H1 (cell line): ENCODE results near the gene MORC3. TPM values are rescaled to one million over a fixed set of nuclear protein-coding genes. Genes with fewer than 3 reads are reported as not detected.

Experiments
- CTCF ChIA-PET: fragments of 300-600 bp; sonication (Branson Sonifier 250); formaldehyde crosslinking; loops from one replicate; lab custom pipeline; 2021; ENCODE audit not compliant: partially characterized antibody; lab: Charles Lee
- POLR2A ChIA-PET: fragments of 300-600 bp; sonication (Branson Sonifier 250); formaldehyde crosslinking; loops from one replicate; lab custom pipeline; 2021; ENCODE audit warnings: inconsistent platforms; ENCODE audit not compliant: partially characterized antibody; lab: Charles Lee
- DNase-seq, 2 experiments: peaks; one replicate each; pipeline versions ENCODE4 v3.0.0 to v3.0.0-alpha.2; 2010 to 2022; ENCODE audit warnings: low spot score in 2 of 2, low read depth in 1 of 2, mixed read lengths in 1 of 2
- FAIRE-seq: peaks from 2 replicates; lab custom pipeline; 2011; peaks lifted over from hg19 to GRCh38; lab: Jason Lieb, UNC
- H2AFZ ChIP-seq: 2 replicates; pipeline ENCODE4 v1.8.1; 2012; ENCODE audit warnings: low read length, inconsistent platforms
- H2AK5ac ChIP-seq: 2 replicates; pipeline ENCODE4 v1.6.1; 2013; ENCODE audit warnings: low read depth, low read length
- H2BK120ac ChIP-seq: replicated peaks from 2 replicates; pipeline ENCODE3; 2013; ENCODE audit warnings: low read depth, low read length, inconsistent platforms
- H2BK12ac ChIP-seq: 2 replicates; pipeline ENCODE4 v1.6.1; 2013; ENCODE audit warnings: low read depth, low read length
- H2BK15ac ChIP-seq: 2 replicates; pipeline ENCODE4 v1.6.1; 2013; ENCODE audit warnings: low read length
- H2BK20ac ChIP-seq: 2 replicates; pipeline ENCODE4 v1.6.1; 2013; ENCODE audit warnings: low read length
- H2BK5ac ChIP-seq: 2 replicates; pipeline ENCODE4 v1.6.1; 2013; ENCODE audit warnings: low read depth, low read length
- H3K14ac ChIP-seq: 2 replicates; pipeline ENCODE4 v1.6.1; 2013; ENCODE audit warnings: inconsistent platforms; ENCODE audit not compliant: insufficient read length
- H3K18ac ChIP-seq: 2 replicates; pipeline ENCODE4 v1.6.1; 2013; ENCODE audit warnings: low read length; ENCODE audit errors: extremely low read depth
- H3K23ac ChIP-seq: 2 replicates; pipeline ENCODE4 v1.6.1; 2013; ENCODE audit warnings: inconsistent platforms; ENCODE audit not compliant: insufficient read length
- H3K23me2 ChIP-seq: 2 replicates; pipeline ENCODE4 v1.6.1; 2013; ENCODE audit warnings: low read depth, low read length
- H3K27ac ChIP-seq: 2 replicates; pipeline ENCODE4 v1.6.1; 2011; ENCODE audit warnings: low read depth, low read length, inconsistent platforms
- H3K27me3 ChIP-seq, 4 experiments: replicated peaks in 1 of 4; 1 replicate in 1 of 4; 2 replicates in 3 of 4; pipeline versions ENCODE4 v1.6.1 to v1.8.1; 2011 to 2013; ENCODE audit warnings: low read length in 3 of 4, mild to moderate bottlenecking in 3 of 4, inconsistent platforms in 2 of 4, mixed read lengths in 2 of 4, moderate library complexity in 1 of 4; ENCODE audit not compliant: control insufficient read depth in 3 of 4, insufficient read depth in 3 of 4; ENCODE audit errors: extremely low read depth in 1 of 4
- H3K36me3 ChIP-seq, 4 experiments: 2 replicates each; pipeline versions ENCODE4 v1.6.1 to v1.8.1; 2011 to 2013; ENCODE audit warnings: mild to moderate bottlenecking in 4 of 4, low read length in 3 of 4, moderate library complexity in 2 of 4, control low read depth in 1 of 4, inconsistent platforms in 1 of 4; ENCODE audit not compliant: insufficient read depth in 4 of 4, control insufficient read depth in 2 of 4
- H3K4ac ChIP-seq: replicated peaks from 2 replicates; pipeline ENCODE3; 2013; ENCODE audit warnings: low read length, low read depth, mixed read lengths, inconsistent platforms; ENCODE audit not compliant: insufficient read length
- H3K4me1 ChIP-seq, 4 experiments: replicated peaks in 1 of 4; 1 replicate in 1 of 4; 2 replicates in 3 of 4; pipeline versions ENCODE4 v1.6.1 to v1.8.1; 2011 to 2013; ENCODE audit warnings: low read length in 3 of 4, inconsistent platforms in 2 of 4, mixed read lengths in 1 of 4; ENCODE audit not compliant: insufficient read depth in 4 of 4, control insufficient read depth in 3 of 4
- H3K4me2 ChIP-seq, 2 experiments: 2 replicates each; pipeline versions ENCODE4 v1.6.1 to v1.8.1; 2011 to 2013; ENCODE audit warnings: low read depth in 2 of 2, low read length in 2 of 2, control low read depth in 1 of 2, inconsistent platforms in 1 of 2, mild to moderate bottlenecking in 1 of 2; ENCODE audit not compliant: insufficient read depth in 1 of 2
- H3K4me3 ChIP-seq, 4 experiments: fragments of 200-600, 300-600 bp in 1 of 4; sonication (generic), shearing (Covaris generic), sonication (Bioruptor Twin) in 1 of 4; 2 replicates each; pipeline versions ENCODE4 v1.5.1 to v1.8.1; 2011 to 2016; ENCODE audit warnings: low read length in 4 of 4, low read depth in 3 of 4, control low read depth in 2 of 4, inconsistent platforms in 2 of 4, mild to moderate bottlenecking in 2 of 4, mixed read lengths in 1 of 4, moderate library complexity in 1 of 4; ENCODE audit not compliant: insufficient read depth in 2 of 4; ENCODE audit errors: extremely low read depth in 1 of 4
- H3K56ac ChIP-seq: replicated peaks from 2 replicates; pipeline ENCODE3; 2013; ENCODE audit warnings: low read depth, mild to moderate bottlenecking, mixed read lengths, low read length, inconsistent platforms; ENCODE audit not compliant: insufficient read length
- H3K79me1 ChIP-seq: 2 replicates; pipeline ENCODE4 v1.6.1; 2013; ENCODE audit warnings: low read depth, low read length, control low read depth
- H3K79me2 ChIP-seq, 2 experiments: 2 replicates each; pipeline versions ENCODE4 v1.6.1 to v1.8.1; 2012 to 2013; ENCODE audit warnings: low read length in 2 of 2, mild to moderate bottlenecking in 2 of 2, inconsistent platforms in 1 of 2; ENCODE audit not compliant: insufficient read depth in 2 of 2, control insufficient read depth in 1 of 2
- H3K9ac ChIP-seq, 4 experiments: replicated peaks in 1 of 4; 1 replicate in 1 of 4; 2 replicates in 3 of 4; pipeline versions ENCODE4 v1.6.1 to v1.8.1; 2011 to 2013; ENCODE audit warnings: low read depth in 3 of 4, low read length in 3 of 4, control low read depth in 2 of 4, mild to moderate bottlenecking in 2 of 4, moderate library complexity in 2 of 4, inconsistent platforms in 1 of 4; ENCODE audit errors: extremely low read depth in 1 of 4
- H3K9me3 ChIP-seq, 2 experiments: 2 replicates each; pipeline versions ENCODE4 v1.6.1 to v1.8.1; 2012 to 2013; ENCODE audit warnings: mild to moderate bottlenecking in 2 of 2, moderate library complexity in 2 of 2, control low read depth in 1 of 2, inconsistent platforms in 1 of 2, low read depth in 1 of 2, low read length in 1 of 2, mixed read lengths in 1 of 2; ENCODE audit not compliant: insufficient read depth in 2 of 2
- H4K20me1 ChIP-seq, 2 experiments: replicated peaks in 1 of 2; 2 replicates each; pipeline versions ENCODE3 to v1.8.1; 2011 to 2013; ENCODE audit warnings: inconsistent platforms in 2 of 2, low read length in 2 of 2, mild to moderate bottlenecking in 1 of 2; ENCODE audit not compliant: insufficient read depth in 2 of 2, control insufficient read depth in 1 of 2
- H4K5ac ChIP-seq: 2 replicates; pipeline ENCODE4 v1.6.1; 2013; ENCODE audit warnings: low read length, low read depth, mixed read lengths, inconsistent platforms; ENCODE audit not compliant: insufficient read length
- H4K8ac ChIP-seq: 2 replicates; pipeline ENCODE4 v1.8.0; 2013; ENCODE audit warnings: mild to moderate bottlenecking, moderate library complexity, low read length, inconsistent platforms; ENCODE audit not compliant: insufficient read depth; ENCODE audit errors: extremely low read depth
- H4K91ac ChIP-seq: replicated peaks from 2 replicates; pipeline ENCODE3; 2013; ENCODE audit warnings: low read length, mixed read lengths, inconsistent platforms; ENCODE audit not compliant: insufficient read length
- PHF8 ChIP-seq: fragments of 200-600 bp; sonication (generic); conservative IDR thresholded peaks from 2 replicates; pipeline ENCODE4 v1.7.1; 2012; ENCODE audit warnings: low read depth, mild to moderate bottlenecking, inconsistent platforms, low read length, moderate library complexity
- POU5F1 ChIP-seq: IDR thresholded peaks from 2 replicates; pipeline ENCODE4 v1.6.1; 2011; ENCODE audit warnings: low read depth, mild to moderate bottlenecking, low read length, moderate library complexity
- WGBS, 2 experiments: shearing (Covaris generic) in 1 of 2; methylation state at CpG; one replicate each; pipeline versions ENCODE4 v1.1.6 to v1.1.7; 2013 to 2015; ENCODE audit warnings: low lambda C conversion rate in 2 of 2, mixed read lengths in 2 of 2, inconsistent platforms in 1 of 2, low coverage in 1 of 2, missing lambda C conversion rate in 1 of 2; ENCODE audit not compliant: insufficient replicate concordance in 2 of 2, insufficient coverage in 1 of 2, insufficient read length in 1 of 2; ENCODE audit errors: extremely low coverage in 1 of 2, missing lambda C conversion rate in 1 of 2; 5-methylcytosine and 5-hydroxymethylcytosine counted together
- polyA plus RNA-seq, 7 experiments: library from polyadenylated mRNA; depleted of rRNA in 3 of 7; stranded (reverse) in 5 of 7; unstranded in 2 of 7; fragments of >200 nt in 5 of 7; fragments of 200-250 nt in 2 of 7; gene quantifications; 1 replicate in 5 of 7; 2 replicates in 1 of 7; 4 replicates in 1 of 7; pipeline versions ENCODE4 v1.2.1 to v1.2.3, GENCODE V29; 2011 to 2013; ENCODE audit warnings: missing spikeins in 2 of 7, mixed read lengths in 2 of 7
- total RNA-seq: library from RNA; stranded (reverse); fragmentation: NEBNext Ultra II Directional; extraction: Animal tissue kit (Norgen Biotek cat#: 25700); gene quantifications from 2 replicates; pipeline ENCODE4 v1.2.1, GENCODE V29; 2021

The MORC3 gene
- total and polyA plus RNA-seq, 2 of the 8 experiments (the other 6 are each of a cell fraction or from before 2014, with no cell fraction given): 5.0 to 20.4 TPM

DNA sequence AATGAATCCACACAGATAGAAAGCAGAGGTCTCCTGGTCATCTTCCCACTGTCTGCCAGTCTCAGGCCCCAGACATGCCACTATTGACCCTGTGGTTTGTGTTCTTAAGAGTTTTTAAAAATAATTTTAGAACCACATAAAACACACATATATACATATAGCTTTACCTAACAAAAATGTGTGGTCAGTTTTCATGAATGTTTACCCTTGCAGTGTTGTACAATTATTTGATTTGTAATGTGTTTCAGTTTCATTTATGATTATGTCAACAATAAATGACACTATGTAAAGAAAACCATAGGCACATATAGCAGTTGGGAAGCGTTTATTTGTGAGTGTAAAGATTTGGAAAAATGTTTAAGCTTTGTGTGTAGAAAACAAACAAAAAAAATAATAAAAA is 82.3 kb downstream of the MORC3 start:
- H3K27me3 ChIP-seq: no peaks in the 10 kb centered on the region
- H3K18ac ChIP-seq: no peak overlapping the region
- no peak overlapping the region for H2AK5ac ChIP-seq
- no peak overlapping the region for H2BK120ac ChIP-seq
- H4K8ac ChIP-seq: no peak overlapping the region
- DNase-seq (no peak), FAIRE-seq (no peak)
- H3K4me2 ChIP-seq: no peak overlapping the region
- H3K9ac ChIP-seq: no peak overlapping the region
- CTCF ChIA-PET: interaction anchor here (0.8 to 1.5 kb wide), 3 partner anchors 11 to 20 kb away, joined by 3 to 8 read pairs (median 4); no protein-coding TSS in a partner anchor
- H4K20me1 ChIP-seq: peaks cover 0 to 2% of the 10 kb centered on the region in 2 experiments
- no peaks in the 10 kb centered on the region for H3K9me3 ChIP-seq
- H2AFZ ChIP-seq: no peak overlapping the region
- no peak overlapping the region for H2BK5ac ChIP-seq
- no peak overlapping the region for H4K91ac ChIP-seq
- no peaks in the 10 kb centered on the region for H3K79me2 ChIP-seq
- H3K27ac ChIP-seq: no peak overlapping the region
- WGBS, 2 experiments: 96% methylated on average over 1 of the region's 1 CpG; no CpG with 5 or more reads in 1 of the 2 experiments
- H3K56ac ChIP-seq: no peak overlapping the region
- H2BK15ac ChIP-seq: no peak overlapping the region
- no peaks in the 10 kb centered on the region for H3K79me1 ChIP-seq
- H3K23me2 ChIP-seq: no peaks in the 10 kb centered on the region
- POLR2A ChIA-PET: no interaction called here
- no peak overlapping the region for H3K4ac ChIP-seq
- no peak overlapping the region for H3K23ac ChIP-seq
- no peak overlapping the region for H3K4me3 ChIP-seq
- no peak overlapping the region for H2BK20ac ChIP-seq
- no peak overlapping the region for H2BK12ac ChIP-seq
- H3K4me1 ChIP-seq: no peaks in the 10 kb centered on the region
- H4K5ac ChIP-seq: no peak overlapping the region
- peaks cover 0 to 44% (median 13%) of the 10 kb centered on the region in 4 experiments; a peak in 5 of 8 replicates for H3K36me3 ChIP-seq
- TF ChIP-seq PHF8: no peak
- no peak for TF ChIP-seq POU5F1
- H3K14ac ChIP-seq: no peak overlapping the region
